Neural progenitor cell (in vitro differentiated cells): ENCODE results near the gene PPP2R3A.

ENCODE experiments used
- CTCF ChIP-seq: fragments of 200-600 bp; sonication (generic); IDR thresholded peaks from 2 replicates; pipeline ENCODE4 v1.5.1; 2017; ENCODE audit warnings: antibody characterized with exemption, mild to moderate bottlenecking
- EZH2 ChIP-seq: fragments of 200-600 bp; sonication (generic); IDR thresholded peaks from 2 replicates; pipeline ENCODE4 v1.6.1; 2017; ENCODE audit warnings: antibody characterized with exemption, mild to moderate bottlenecking, moderate library complexity
- EZH2phosphoT487 ChIP-seq: fragments of 200-600 bp; sonication (generic); IDR thresholded peaks from 2 replicates; pipeline ENCODE4 v1.6.1; 2017; ENCODE audit warnings: antibody characterized with exemption

GRCh38 chr3:135929670-135930069, 35.9 kb upstream of the PPP2R3A start:
- no peak for TF ChIP-seq CTCF
- no peak for TF ChIP-seq EZH2
- TF ChIP-seq EZH2phosphoT487: no peak
